Mesodermal cell (in vitro differentiated cells): ENCODE data around the gene TNFAIP1. TPM values are rescaled to one million over a fixed set of nuclear protein-coding genes. Genes with fewer than 3 reads are reported as not detected.
A peak's percentile ranks its signal among the peaks of the same experiment; 100 is the strongest.
"Not testable (repeated sequence)": the region's sequence is repeated elsewhere in the genome, so short reads cannot be mapped to it uniquely, and the experiment has no call there.

Experiments used
- H3K27ac ChIP-seq: 2 replicates; pipeline ENCODE4 v1.7.0; 2013; ENCODE audit warnings: mild to moderate bottlenecking, low read depth, low read length, moderate library complexity; ENCODE audit not compliant: severe bottlenecking
- H3K36me3 ChIP-seq: 2 replicates; pipeline ENCODE4 v1.7.1; 2013; ENCODE audit warnings: mild to moderate bottlenecking, low read length, moderate library complexity; ENCODE audit not compliant: control insufficient read depth, insufficient read depth
- H3K4me1 ChIP-seq: one replicate; pipeline ENCODE4 v1.7.1; 2013; ENCODE audit warnings: mild to moderate bottlenecking, low read length; ENCODE audit not compliant: insufficient read depth, control insufficient read depth, poor library complexity, severe bottlenecking
- H3K4me3 ChIP-seq: 2 replicates; pipeline ENCODE4 v1.7.0; 2013; ENCODE audit warnings: low read length, control low read depth, mild to moderate bottlenecking; ENCODE audit not compliant: insufficient read depth, poor library complexity, severe bottlenecking; ENCODE audit errors: extremely low read depth
- H3K9me3 ChIP-seq: 2 replicates; pipeline ENCODE4 v1.7.1; 2013; ENCODE audit warnings: mild to moderate bottlenecking, low read length, moderate library complexity; ENCODE audit not compliant: control insufficient read depth
- WGBS, 2 experiments: methylation state at CpG; one replicate each; pipeline ENCODE4 v1.1.5; 2013; ENCODE audit warnings: missing lambda C conversion rate in 2 of 2; ENCODE audit not compliant: insufficient coverage in 2 of 2; 5-methylcytosine and 5-hydroxymethylcytosine counted together
- polyA plus RNA-seq, 2 experiments: library from polyadenylated mRNA; stranded (reverse); fragments of 50-300 nt; gene quantifications; one replicate each; pipeline ENCODE4 v1.2.3, GENCODE V29; 2013

The TNFAIP1 gene
- 49.5 TPM for polyA plus RNA-seq (2013, experiment 1 of 2)
- 41.0 TPM for polyA plus RNA-seq (2013, experiment 2 of 2)

- Histone ChIP-seq H3K27ac (peak within 1 kb of the TSS; percentile 97), H3K9me3 (no peaks in the 10 kb centered on the region), H3K4me1 (peaks cover 27% of the 10 kb centered on the region), H3K36me3 (peaks cover 43% of the 10 kb centered on the region), H3K4me3 (peak within 1 kb of the TSS; percentile 90)
- WGBS, 2 experiments: 0 to 1% methylated on average over 41 to 55 of the region's 62 CpGs
Observed at GRCh38 chr17:28335201-28335958, at the start of gene TNFAIP1, which contains the start of gene IFT20. TSS of gene TNFAIP1 (plus strand) at chr17:28335761. CDS start at chr17:28339522, 3,761 bp downstream. TSS of gene IFT20 (minus strand) at chr17:28335472. CDS start at chr17:28331985, 3,487 bp downstream.

- H3K9me3 ChIP-seq: no peaks in the 10 kb centered on the region
- no peaks in the 10 kb centered on the region for H3K36me3 ChIP-seq
Observed at GRCh38 chr17:28285965-28286364, 49.6 kb upstream of the TNFAIP1 start.

GRCh38 chr17:28290703-28291102 lies 44.9 kb upstream of the TNFAIP1 start:
- no peak overlapping the region for H3K27ac ChIP-seq
- H3K36me3 ChIP-seq: no peaks in the 10 kb centered on the region
- no peaks in the 10 kb centered on the region for H3K4me1 ChIP-seq
- 69 to 82% methylated on average over 1 of the region's 2 CpGs for WGBS, 2 experiments
- H3K4me3 ChIP-seq: no peak overlapping the region
- no peaks in the 10 kb centered on the region for H3K9me3 ChIP-seq

More at GRCh38 chr17:28285965-28286364, 49.6 kb upstream of the TNFAIP1 start:
- Histone ChIP-seq H3K4me1 (peaks cover 3% of the 10 kb centered on the region), H3K4me3 (no peak overlapping the region), H3K27ac (no peak overlapping the region)
- WGBS, 2 experiments: 100% methylated on average over 1 of the region's 2 CpGs; no CpG with 5 or more reads in 1 of the 2 experiments

- no peak overlapping the region for H3K4me3 ChIP-seq
- no CpG with 5 or more reads among the region's 1 CpG for WGBS, 2 experiments
- no peaks in the 10 kb centered on the region for H3K36me3 ChIP-seq
Observed at GRCh38 chr17:28291780-28292330, 43.7 kb upstream of the TNFAIP1 start.

GRCh38 chr17:28292878-28293277 lies 42.7 kb upstream of the TNFAIP1 start:
- H3K4me1 ChIP-seq, H3K36me3 ChIP-seq, H3K27ac ChIP-seq, H3K9me3 ChIP-seq, H3K4me3 ChIP-seq: not testable (repeated sequence)
- 100% methylated on average over 3 of the region's 12 CpGs; no CpG with 5 or more reads in 1 of the 2 experiments for WGBS, 2 experiments

More at GRCh38 chr17:28291780-28292330, 43.7 kb upstream of the TNFAIP1 start:
- H3K9me3 ChIP-seq: no peaks in the 10 kb centered on the region
- H3K4me1 ChIP-seq: no peaks in the 10 kb centered on the region
- H3K27ac ChIP-seq: no peak overlapping the region

GRCh38 chr17:28293994-28294393 lies 41.6 kb upstream of the TNFAIP1 start:
- H3K27ac ChIP-seq: no peak overlapping the region
- no peaks in the 10 kb centered on the region for H3K9me3 ChIP-seq

GRCh38 chr17:28295677-28296578 lies 39.6 kb upstream of the TNFAIP1 start:
- Histone ChIP-seq H3K27ac (no peak overlapping the region), H3K4me3 (no peak overlapping the region), H3K9me3 (no peaks in the 10 kb centered on the region), H3K4me1 (no peaks in the 10 kb centered on the region), H3K36me3 (no peaks in the 10 kb centered on the region)
- WGBS, 2 experiments: 92 to 100% methylated on average over 2 of the region's 3 CpGs

More at GRCh38 chr17:28293994-28294393, 41.6 kb upstream of the TNFAIP1 start:
- Histone ChIP-seq H3K36me3 (no peaks in the 10 kb centered on the region), H3K4me1 (no peaks in the 10 kb centered on the region), H3K4me3 (no peak overlapping the region)
- whole genome bisulfite sequencing, 2 experiments: 73 to 92% methylated on average over 4 to 6 of the region's 6 CpGs

GRCh38 chr17:28298449-28298848 lies 37.1 kb upstream of the TNFAIP1 start:
- no peaks in the 10 kb centered on the region for H3K9me3 ChIP-seq
- H3K4me3 ChIP-seq: no peak overlapping the region
- 100% methylated on average over 1 to 2 of the region's 3 CpGs for WGBS, 2 experiments
- H3K36me3 ChIP-seq: no peaks in the 10 kb centered on the region
- no peak overlapping the region for H3K27ac ChIP-seq
- no peaks in the 10 kb centered on the region for H3K4me1 ChIP-seq

- Histone ChIP-seq H3K4me3 (no peak overlapping the region), H3K4me1 (no peaks in the 10 kb centered on the region), H3K27ac (no peak overlapping the region), H3K36me3 (no peaks in the 10 kb centered on the region), H3K9me3 (no peaks in the 10 kb centered on the region)
- 95 to 98% methylated on average over 32 to 35 of the region's 38 CpGs for WGBS, 2 experiments
Observed at GRCh38 chr17:28306954-28307401, 28.6 kb upstream of the TNFAIP1 start.

- Histone ChIP-seq H3K27ac (no peak overlapping the region), H3K36me3 (no peaks in the 10 kb centered on the region), H3K9me3 (no peaks in the 10 kb centered on the region), H3K4me3 (no peak overlapping the region), H3K4me1 (peaks cover 11% of the 10 kb centered on the region)
- 100% methylated on average over 1 of the region's 2 CpGs for WGBS, 2 experiments
Observed at GRCh38 chr17:28313841-28314240, 21.7 kb upstream of the TNFAIP1 start.
